T-helper 1 cell treated with Interleukin-12 subunit alpha and Interleukin-12 subunit beta and Interleukin-4 antibody, amounts not matched to agents 30 μg/mL and 1 μg/mL, for 36 hours (primary cell): ENCODE results near the gene MTX2.
"Not testable (repeated sequence)": the region's sequence is repeated elsewhere in the genome, so short reads cannot be mapped to it uniquely, and the experiment has no call there.

Source experiments
- H3K27ac Mint-ChIP-seq: one replicate; pipeline ENCODE4 v1.8.0; 2021; ENCODE audit warnings: mild to moderate bottlenecking, mixed read lengths
- H3K27me3 Mint-ChIP-seq: one replicate; pipeline ENCODE4 v1.8.0; 2021; ENCODE audit warnings: low read depth, mixed read lengths
- H3K36me3 Mint-ChIP-seq: one replicate; pipeline ENCODE4 v1.8.0; 2021; ENCODE audit warnings: low read depth, mixed read lengths
- H3K4me1 Mint-ChIP-seq: one replicate; pipeline ENCODE4 v1.8.0; 2021; ENCODE audit warnings: low read depth, mixed read lengths
- H3K4me3 Mint-ChIP-seq: one replicate; pipeline ENCODE4 v1.8.0; 2021; ENCODE audit warnings: mild to moderate bottlenecking, moderate library complexity, mixed read lengths
- H3K9me3 Mint-ChIP-seq: one replicate; pipeline ENCODE4 v1.8.0; 2021; ENCODE audit warnings: mixed read lengths

Gene MTX2

DNA sequence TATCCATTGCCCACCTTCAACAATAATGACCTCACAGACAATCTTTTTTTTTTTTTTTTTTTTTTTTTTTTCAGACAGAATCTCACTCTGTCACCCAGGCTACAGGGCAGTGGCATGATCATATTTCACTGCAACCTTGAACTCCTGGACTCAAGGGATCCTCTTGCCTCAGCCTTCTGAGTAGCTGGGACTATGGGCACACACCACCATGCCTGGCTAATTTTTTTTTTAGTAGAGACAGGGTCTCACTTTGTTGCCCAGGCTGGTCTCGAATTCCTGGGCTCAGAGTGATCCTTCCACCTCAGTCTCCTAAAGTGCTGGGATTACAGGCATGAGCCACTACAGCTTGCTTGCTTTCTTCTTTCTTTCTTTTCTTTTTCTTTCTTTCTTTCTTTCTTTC lies 103.9 kb downstream of the MTX2 start:
- not testable (repeated sequence) for H3K27ac Mint-ChIP-seq, H3K9me3 Mint-ChIP-seq, H3K4me3 Mint-ChIP-seq, H3K4me1 Mint-ChIP-seq, H3K36me3 Mint-ChIP-seq
- peaks cover 13% of the 10 kb centered on the region for H3K27me3 Mint-ChIP-seq

DNA sequence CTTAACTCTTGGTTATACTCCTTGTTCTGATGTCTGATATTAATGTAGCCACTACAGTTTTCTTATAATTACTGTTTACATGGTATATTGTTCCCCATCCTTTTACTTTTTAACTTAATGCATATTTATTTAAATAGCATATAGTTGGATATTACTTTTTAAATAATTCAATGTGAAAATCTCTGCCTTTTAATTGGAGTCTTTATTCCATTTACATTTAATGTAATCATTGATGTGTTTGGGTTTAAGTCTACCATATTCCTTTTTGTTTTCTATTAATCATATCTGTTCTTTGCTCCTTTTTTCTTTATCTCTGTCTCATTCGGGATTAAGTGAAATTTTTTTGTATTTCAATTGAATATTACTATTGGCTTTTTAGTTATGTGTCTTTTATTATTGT lies 109.1 kb downstream of the MTX2 start:
- no peak overlapping the region for H3K27ac Mint-ChIP-seq
- peaks cover 12% of the 10 kb centered on the region for H3K27me3 Mint-ChIP-seq
- H3K4me1 Mint-ChIP-seq, result no peaks in the 10 kb centered on the region
- no peaks in the 10 kb centered on the region for H3K36me3 Mint-ChIP-seq
- H3K4me3 Mint-ChIP-seq, result no peak overlapping the region
- H3K9me3 Mint-ChIP-seq, result peaks cover 3% of the 10 kb centered on the region

DNA sequence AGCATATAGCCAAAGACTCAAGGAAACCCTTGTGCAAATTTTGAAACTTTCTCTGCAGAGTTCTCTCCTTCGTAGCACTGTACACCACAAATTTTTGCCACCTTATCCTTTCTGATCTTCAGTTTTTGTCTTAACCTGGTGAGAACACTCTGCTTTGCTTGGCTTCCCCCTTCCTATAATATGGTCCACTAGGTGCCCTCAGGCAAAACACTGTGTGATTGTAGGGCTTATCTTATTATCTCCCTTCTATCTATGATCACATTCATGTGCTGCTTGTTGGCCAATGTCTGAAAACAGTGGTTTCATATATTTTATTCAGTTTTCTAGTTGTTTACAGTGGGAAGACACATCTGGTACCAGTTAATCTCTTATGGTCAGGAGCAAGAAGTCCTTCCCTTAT lies 111.1 kb downstream of the MTX2 start:
- H3K4me1 Mint-ChIP-seq, result no peaks in the 10 kb centered on the region
- peaks cover 10% of the 10 kb centered on the region for H3K27me3 Mint-ChIP-seq
- H3K9me3 Mint-ChIP-seq, result peaks cover 3% of the 10 kb centered on the region
- no peak overlapping the region for H3K27ac Mint-ChIP-seq
- no peak overlapping the region for H3K4me3 Mint-ChIP-seq
- H3K36me3 Mint-ChIP-seq, result no peaks in the 10 kb centered on the region

DNA sequence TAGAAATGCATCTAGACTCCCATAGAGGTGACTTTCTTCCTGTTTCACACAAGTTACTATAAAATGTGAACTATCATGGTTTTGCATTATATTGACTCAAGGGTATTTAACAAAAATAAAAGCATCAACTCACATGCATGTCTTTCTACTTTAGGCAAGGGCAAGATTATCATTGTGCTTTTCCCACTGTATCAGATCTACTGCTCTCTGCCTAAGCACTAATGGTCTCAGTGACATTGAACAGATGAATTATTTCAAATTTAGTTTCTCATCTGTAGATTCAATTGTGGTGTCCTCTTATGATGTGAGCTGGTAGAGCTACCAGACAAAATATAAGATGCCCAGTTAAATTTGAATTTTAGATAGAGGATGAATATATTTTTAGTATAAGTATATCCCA lies 113.9 kb downstream of the MTX2 start:
- Mint-ChIP-seq H3K27me3 (peaks cover 14% of the 10 kb centered on the region), H3K27ac (no peak overlapping the region), H3K4me3 (no peak overlapping the region), H3K9me3 (peaks cover 3% of the 10 kb centered on the region), H3K36me3 (no peaks in the 10 kb centered on the region), H3K4me1 (no peaks in the 10 kb centered on the region)

DNA sequence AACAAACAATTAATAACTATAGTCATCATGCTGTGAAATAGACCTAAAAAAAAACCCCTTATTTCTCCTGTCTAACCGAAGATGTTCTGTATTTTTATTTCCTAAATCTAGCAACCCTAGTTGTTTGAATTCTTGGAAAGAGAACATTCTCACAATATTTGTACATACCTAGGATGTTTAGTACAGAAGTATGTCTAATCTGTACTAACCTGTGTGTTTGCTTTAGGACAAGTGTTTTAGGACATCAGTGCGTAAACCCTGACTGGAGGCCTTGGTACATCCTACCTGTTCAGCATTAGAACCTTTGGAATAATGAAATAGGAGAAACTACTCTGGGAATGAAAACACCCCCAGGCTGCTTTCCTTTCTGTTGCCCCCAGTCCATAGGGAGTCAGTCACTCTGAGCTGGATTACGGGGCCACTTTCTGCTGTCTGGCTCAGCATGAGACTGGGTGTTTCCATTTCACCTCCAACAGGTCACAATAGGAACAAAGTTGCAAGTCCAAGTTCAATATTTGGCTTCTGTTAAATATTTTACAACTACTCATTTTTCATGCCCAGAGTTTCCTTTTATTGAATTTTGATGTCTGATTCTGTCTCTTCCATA lies 114.7 kb downstream of the MTX2 start:
- Mint-ChIP-seq H3K27ac (no peak overlapping the region), H3K4me3 (no peak overlapping the region), H3K9me3 (peaks cover 3% of the 10 kb centered on the region), H3K4me1 (no peaks in the 10 kb centered on the region), H3K27me3 (peaks cover 17% of the 10 kb centered on the region), H3K36me3 (no peaks in the 10 kb centered on the region)

DNA sequence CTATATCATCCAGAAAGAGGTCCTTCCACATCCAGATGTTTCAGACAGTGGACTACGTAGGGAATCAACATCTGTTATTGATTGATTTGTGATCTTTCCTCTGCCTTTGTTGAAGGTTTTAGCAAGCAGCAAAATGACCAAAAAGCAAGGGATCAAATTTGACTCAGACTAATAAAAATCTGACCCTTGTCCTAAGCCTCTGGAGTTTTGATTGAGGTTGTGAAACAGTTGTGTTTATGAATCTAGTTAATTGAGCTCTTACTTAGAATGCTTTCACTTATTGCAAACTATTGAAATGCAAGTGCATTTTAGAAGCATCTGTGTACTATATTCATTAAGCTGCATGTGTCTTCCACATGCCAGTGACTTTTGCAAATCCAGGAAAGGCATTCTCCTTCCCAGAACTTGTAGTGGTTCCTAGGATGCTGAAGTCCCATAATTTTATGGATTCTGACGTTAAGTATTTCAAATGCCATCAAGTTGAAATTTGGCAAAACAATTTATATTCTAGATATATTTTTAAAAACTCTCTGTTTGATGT lies 116.0 kb downstream of the MTX2 start:
- H3K9me3 Mint-ChIP-seq, result no peaks in the 10 kb centered on the region
- no peaks in the 10 kb centered on the region for H3K4me1 Mint-ChIP-seq
- no peak overlapping the region for H3K4me3 Mint-ChIP-seq
- H3K27me3 Mint-ChIP-seq, result peaks cover 27% of the 10 kb centered on the region
- no peaks in the 10 kb centered on the region for H3K36me3 Mint-ChIP-seq
- no peak overlapping the region for H3K27ac Mint-ChIP-seq

DNA sequence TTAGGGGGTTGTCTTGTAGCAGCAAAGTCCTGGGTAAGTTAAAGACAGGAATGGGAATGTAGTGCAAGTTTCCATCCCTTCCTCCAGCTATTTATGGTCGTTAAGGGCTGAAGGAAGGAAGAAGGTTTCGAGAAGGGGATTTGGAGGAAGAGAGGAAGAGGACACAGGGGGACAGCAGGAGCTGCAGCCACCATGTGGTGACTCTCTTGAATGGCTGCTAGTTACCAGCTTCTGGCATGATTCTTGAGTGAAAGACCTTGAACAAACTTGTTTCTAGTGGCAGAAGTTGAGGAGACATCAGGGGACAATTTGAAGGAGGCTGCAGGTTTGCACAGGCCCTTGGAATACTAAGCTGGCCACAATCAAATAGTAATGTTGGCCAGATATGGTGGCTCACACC lies 116.6 kb downstream of the MTX2 start:
- H3K27ac Mint-ChIP-seq, result no peak overlapping the region
- no peaks in the 10 kb centered on the region for H3K4me1 Mint-ChIP-seq
- no peaks in the 10 kb centered on the region for H3K36me3 Mint-ChIP-seq
- H3K9me3 Mint-ChIP-seq, result no peaks in the 10 kb centered on the region
- no peak overlapping the region for H3K4me3 Mint-ChIP-seq
- peaks cover 27% of the 10 kb centered on the region for H3K27me3 Mint-ChIP-seq
